ENCODE measurements around the gene ZNF362.

GRCh38 chr1:33346927-33347649, 90.8 kb downstream of the ZNF362 start:
- TF ChIP-seq CTCF (conservative IDR thresholded peaks at IDR 0.05 in 1 of 2, IDR thresholded peaks at IDR 0.05 in 1 of 2; ENCODE audit: low read depth in 1 of 2, low read length in 2 of 2) (no peak), EZH2 (IDR thresholded peaks at IDR 0.05; ENCODE audit: low read length, missing control alignments) (no peak)
